GM21360 (cell line): ENCODE measurements around the gene OR12D2.
"Not testable (repeated sequence)": the region's sequence is repeated elsewhere in the genome, so short reads cannot be mapped to it uniquely, and the experiment has no call there.

Experiments used
- ATAC-seq: cut with Tn5 transposase; IDR thresholded peaks from one replicate; pipeline ENCODE4 v1.9.1; 2021; ENCODE audit warnings: mild to moderate bottlenecking, moderate library complexity; ENCODE audit not compliant: unreplicated experiment

The OR12D2 gene

GRCh38 chr6:29395331-29395730 lies at the start of gene OR12D2:
Gene OR12D2 (plus strand): TSS chr6:29395631. CDS start chr6:29396700, 1,069 bp downstream.
- ATAC-seq = no peak

- ATAC-seq = not testable (repeated sequence)
Measured at GRCh38 chr6:29349348-29349747, 46.1 kb upstream of the OR12D2 start.

GRCh38 chr6:29354980-29355379 lies 40.5 kb upstream of the OR12D2 start:
- no peak for ATAC-seq

- ATAC-seq = no peak
Measured at GRCh38 chr6:29355603-29356002, 39.8 kb upstream of the OR12D2 start.

- no peak for ATAC-seq
Measured at GRCh38 chr6:29368765-29369164, 26.7 kb upstream of the OR12D2 start, which contains the start of gene OR5V1. Gene OR5V1 (minus strand): TSS chr6:29368865. CDS start chr6:29356195, 12,670 bp downstream.

GRCh38 chr6:29375191-29375590 lies 20.2 kb upstream of the OR12D2 start, which contains the start of gene OR12D3:
Gene OR12D3 (minus strand): TSS chr6:29375291. CDS start chr6:29375287, 4 bp downstream.
- ATAC-seq = no peak

GRCh38 chr6:29376003-29376402 lies 19.4 kb upstream of the OR12D2 start:
- no peak for ATAC-seq

GRCh38 chr6:29388533-29388932 lies 6.9 kb upstream of the OR12D2 start:
- ATAC-seq = no peak

GRCh38 chr6:29399525-29399924 lies 4.1 kb downstream of the OR12D2 start:
- ATAC-seq = no peak

- ATAC-seq = no peak
Measured at GRCh38 chr6:29403801-29404200, 8.4 kb downstream of the OR12D2 start.

- ATAC-seq = no peak
Measured at GRCh38 chr6:29414588-29414987, 19.2 kb downstream of the OR12D2 start, which contains the start of gene OR12D1. Gene OR12D1 (plus strand): TSS chr6:29414928.

- no peak for ATAC-seq
Measured at GRCh38 chr6:29419516-29419915, 24.1 kb downstream of the OR12D2 start.

- ATAC-seq = no peak
Measured at GRCh38 chr6:29424168-29424567, 28.7 kb downstream of the OR12D2 start.

- no peak for ATAC-seq
Measured at GRCh38 chr6:29424575-29424974, 29.1 kb downstream of the OR12D2 start.

- no peak for ATAC-seq
Measured at GRCh38 chr6:29425075-29425474, 29.6 kb downstream of the OR12D2 start.

GRCh38 chr6:29426654-29427053 lies 31.2 kb downstream of the OR12D2 start:
- no peak for ATAC-seq

- not testable (repeated sequence) for ATAC-seq
Measured at GRCh38 chr6:29436730-29437129, 41.3 kb downstream of the OR12D2 start.

GRCh38 chr6:29439006-29439405 lies 43.6 kb downstream of the OR12D2 start, which contains the start of gene OR10C1:
Gene OR10C1 (plus strand): TSS chr6:29439306. CDS start chr6:29440016, 710 bp downstream.
- no peak for ATAC-seq

- no peak for ATAC-seq
Measured at GRCh38 chr6:29442719-29443118, 47.3 kb downstream of the OR12D2 start.

GRCh38 chr6:29444031-29444430 lies 48.6 kb downstream of the OR12D2 start:
- not testable (repeated sequence) for ATAC-seq
